Measurements from ENCODE around the gene SLC38A8. TPM values are rescaled to one million over a fixed set of nuclear protein-coding genes. Genes with fewer than 3 reads are reported as not detected.
A peak's percentile ranks its signal among the peaks of the same experiment; 100 is the strongest.

SLC38A8 gene
- total RNA-seq, 4 donors from 2014 or later, result not detected

- DNase-seq (ENCODE audit: low spot score in 2 of 2), result peak in 1 of 2 donors; percentile 65
- H3K4me3 ChIP-seq (ENCODE audit: low read depth, poor library complexity, severe bottlenecking), result no peak overlapping the region
- no peak for TF ChIP-seq CTCF (IDR thresholded peaks at IDR 0.05)
- no peak for TF ChIP-seq POLR2A (IDR thresholded peaks at IDR 0.05)
- WGBS, 2 donors, result 88 to 91% methylated on average over 6 to 7 of the region's 7 CpGs
- intact Hi-C loops (cut with DNase I; ENCODE audit: low total_unique reads), result loop anchor here (10.0 kb wide), 2 partner anchors 107 to 237 kb away; partner anchors contain the start of gene OSGIN1
Observed at GRCh38 chr16:84061236-84061819, 18.7 kb upstream of the SLC38A8 start.

- intact Hi-C loops (cut with DNase I; ENCODE audit: low total_unique reads), result loop anchor here (10.0 kb wide), 2 partner anchors 105 to 235 kb away; partner anchors contain the start of gene OSGIN1
- H3K4me3 ChIP-seq (ENCODE audit: low read depth, poor library complexity, severe bottlenecking), result no peak overlapping the region
- WGBS, 2 donors, result 92 to 93% methylated on average over 28 of the region's 28 CpGs
- TF ChIP-seq POLR2A (IDR thresholded peaks at IDR 0.05) (no peak), CTCF (IDR thresholded peaks at IDR 0.05) (no peak)
- DNase-seq (ENCODE audit: low spot score in 2 of 2), result peak in 1 of 2 donors; percentile 60
Observed at GRCh38 chr16:84059946-84060901, 17.6 kb upstream of the SLC38A8 start.

- DNase-seq (ENCODE audit: low spot score in 2 of 2), result peak in 1 of 2 donors; percentile 57
- intact Hi-C loops (cut with DNase I; ENCODE audit: low total_unique reads), result no loop called here
- 82 to 87% methylated on average over 11 of the region's 11 CpGs for WGBS, 2 donors
- TF ChIP-seq POLR2A (IDR thresholded peaks at IDR 0.05) (no peak), CTCF (IDR thresholded peaks at IDR 0.05) (no peak)
- H3K4me3 ChIP-seq (ENCODE audit: low read depth, poor library complexity, severe bottlenecking), result no peak overlapping the region
Observed at GRCh38 chr16:84059111-84059510, 16.5 kb upstream of the SLC38A8 start.

- no peak for TF ChIP-seq POLR2A (IDR thresholded peaks at IDR 0.05)
- TF ChIP-seq CTCF (IDR thresholded peaks at IDR 0.05), result no peak
- WGBS, 2 donors, result 92% methylated on average over 11 of the region's 11 CpGs
- H3K4me3 ChIP-seq (ENCODE audit: low read depth, poor library complexity, severe bottlenecking), result no peak overlapping the region
- DNase-seq (ENCODE audit: low spot score in 2 of 2), result peak in 1 of 2 donors; percentile 82
- intact Hi-C loops (cut with DNase I; ENCODE audit: low total_unique reads), result no loop called here
Observed at GRCh38 chr16:84058664-84059063, 16.1 kb upstream of the SLC38A8 start.

- peak in 1 of 2 donors; percentile 54 for DNase-seq (ENCODE audit: low spot score in 2 of 2)
- 95 to 96% methylated on average over 15 of the region's 15 CpGs for WGBS, 2 donors
- TF ChIP-seq CTCF (IDR thresholded peaks at IDR 0.05) (no peak), POLR2A (IDR thresholded peaks at IDR 0.05) (no peak)
- no peak overlapping the region for H3K4me3 ChIP-seq (ENCODE audit: low read depth, poor library complexity, severe bottlenecking)
- intact Hi-C loops (cut with DNase I; ENCODE audit: low total_unique reads), result no loop called here
Observed at GRCh38 chr16:84058211-84058610, 15.6 kb upstream of the SLC38A8 start.

Data from lower leg skin (tissue), 4 donors.